ENCODE results near the gene CARS1.

- TF ChIP-seq CTCF (IDR thresholded peaks at IDR 0.05 in 4 of 5, conservative IDR thresholded peaks at IDR 0.05 in 1 of 5) (no peak), POLR2A (IDR thresholded peaks at IDR 0.05) (no peak)
Observed at GRCh38 chr11:3010004-3010403, 47.2 kb downstream of the CARS1 start.

Measured in gastrocnemius medialis (tissue), 4 donors.